K562 (cell line): ENCODE measurements around the gene CREG1. TPM values are rescaled to one million over a fixed set of nuclear protein-coding genes. Genes with fewer than 3 reads are reported as not detected.

Source experiments
- ARID1B ChIP-seq: fragments of 450-650 bp; IDR thresholded peaks from 2 replicates; pipeline ENCODE4 v1.6.1; 2016; ENCODE audit warnings: antibody characterized with exemption, mild to moderate bottlenecking, inconsistent platforms
- BCLAF1 ChIP-seq, 2 experiments: fragments of 450-650 bp in 1 of 2; IDR thresholded peaks; 2 replicates each; pipeline ENCODE4 v1.6.1; 2011 to 2017; ENCODE audit warnings: low read depth in 2 of 2, antibody characterized with exemption in 1 of 2, borderline replicate concordance in 1 of 2, low read length in 1 of 2, mild to moderate bottlenecking in 1 of 2, mixed read lengths in 1 of 2; ENCODE audit not compliant: control insufficient read depth in 1 of 2
- BHLHE40 ChIP-seq: IDR thresholded peaks from 2 replicates; pipeline ENCODE4 v1.6.1; 2011; ENCODE audit warnings: low read length, improper control_type of control experiment
- CBFA2T3 ChIP-seq: fragments of 450-650 bp; IDR thresholded peaks from 2 replicates; pipeline ENCODE4 v1.6.1; 2017
- DIDO1 ChIP-seq: fragments of 450-650 bp; IDR thresholded peaks from 2 replicates; pipeline ENCODE4 v1.6.1; 2016; ENCODE audit warnings: low read depth, missing biosample characterization, missing genetic modification characterization
- DPF2 ChIP-seq: fragments of 450-650 bp; IDR thresholded peaks from 2 replicates; pipeline ENCODE4 v1.6.1; 2016
- EHMT2 ChIP-seq: fragments of 450-650 bp; IDR thresholded peaks from 2 replicates; pipeline ENCODE4 v1.6.1; 2018; ENCODE audit warnings: antibody characterized with exemption
- ETV1 ChIP-seq: fragments of 450-650 bp; conservative IDR thresholded peaks from 2 replicates; pipeline ENCODE4 v1.6.1; 2016; ENCODE audit warnings: missing genetic modification characterization, control low read depth, low read depth, missing compliant biosample characterization
- HDAC3 ChIP-seq: fragments of 450-650 bp; IDR thresholded peaks from 2 replicates; pipeline ENCODE4 v1.6.1; 2018; ENCODE audit warnings: borderline replicate concordance, mild to moderate bottlenecking, moderate library complexity; ENCODE audit not compliant: partially characterized antibody
- KLF6 ChIP-seq: fragments of 250-450 bp; sonication (Bioruptor Pico); IDR thresholded peaks from 2 replicates; pipeline ENCODE4 v1.4.0; 2020; ENCODE audit warnings: mild to moderate bottlenecking, moderate library complexity, borderline replicate concordance
- LARP7 ChIP-seq: fragments of 450-650 bp; IDR thresholded peaks from 2 replicates; pipeline ENCODE4 v1.6.1; 2016
- NRF1 ChIP-seq, 2 experiments: fragments of 450-650 bp; IDR thresholded peaks in 1 of 2; conservative IDR thresholded peaks in 1 of 2; 2 replicates each; pipeline ENCODE4 v1.6.1; 2014; ENCODE audit warnings: mild to moderate bottlenecking in 2 of 2
- SMARCA4 ChIP-seq: fragments of 450-650 bp; IDR thresholded peaks from 2 replicates; pipeline ENCODE4 v1.6.1; 2016
- SP1 ChIP-seq: sonication (generic); formaldehyde crosslinking; IDR thresholded peaks from 2 replicates; pipeline ENCODE4 v1.8.1; 2022; ENCODE audit warnings: mild to moderate bottlenecking, missing genetic modification reagents
- ZBTB40 ChIP-seq, 2 experiments: fragments of 450-650 bp in 1 of 2; sonication (generic) in 1 of 2; formaldehyde crosslinking in 1 of 2; IDR thresholded peaks; 2 replicates each; pipeline versions ENCODE4 v1.7.1 to v1.9.0; 2016 to 2022; ENCODE audit warnings: inconsistent platforms in 1 of 2, mild to moderate bottlenecking in 1 of 2, missing genetic modification reagents in 1 of 2
- ZNF586 ChIP-seq: fragments of 450-650 bp; formaldehyde crosslinking; conservative IDR thresholded peaks from 2 replicates; pipeline ENCODE4 v1.4.0; 2020; ENCODE audit warnings: mild to moderate bottlenecking, moderate library complexity
- ZNF76 ChIP-seq: fragments of 250-450 bp; sonication (Bioruptor Pico); IDR thresholded peaks from 2 replicates; pipeline ENCODE4 v1.4.0; 2020; ENCODE audit warnings: mild to moderate bottlenecking, moderate library complexity, borderline replicate concordance
- polyA plus RNA-seq, 8 experiments: library from polyadenylated mRNA; depleted of rRNA in 4 of 8; stranded (reverse) in 5 of 8; unstranded in 3 of 8; fragments of >200 nt; fragmentation: Nextera tagmentation in 2 of 8; fragmentation: Illumina TruSeq in 1 of 8; extraction: Ambion mirVana in 2 of 8; extraction: Trizol in 1 of 8; gene quantifications; 2 replicates each; pipeline versions ENCODE4 v1.2.1 to v1.2.3, GENCODE V29; 2011 to 2014; ENCODE audit warnings: inconsistent platforms in 1 of 8, missing spikeins in 1 of 8
- total RNA-seq, 7 experiments: library from RNA; depleted of rRNA in 6 of 7; stranded (reverse); fragments of >200 nt in 6 of 7; fragmentation: Illumina TruSeq in 2 of 7; extraction: Trizol in 2 of 7; gene quantifications; 2 replicates each; pipeline versions ENCODE4 v1.2.1 to v1.2.3, GENCODE V29; 2011 to 2021; ENCODE audit warnings: low replicate concordance in 1 of 7

The CREG1 gene
- total and polyA plus RNA-seq, 9 of the 15 experiments (the other 6 are each of a cell fraction or from before 2014, with no cell fraction given): 45.7 to 272 (median 161) TPM

- peak; percentile 61; the same call in 1 of the 2 replicates for TF ChIP-seq SMARCA4
- peak; percentile 67 for TF ChIP-seq DPF2
- no peak for TF ChIP-seq ZNF76 (CRISPR knock-in tag)
- TF ChIP-seq ZNF586 (CRISPR knock-in tag): no peak
- no peak for TF ChIP-seq KLF6 (CRISPR knock-in tag)
- no peak for TF ChIP-seq DIDO1 (tag)
- peak; percentile 80 for TF ChIP-seq ZBTB40 (IDR thresholded peaks at IDR 0.05)
- no peak for TF ChIP-seq ZBTB40 (CRISPR knock-in tag; IDR thresholded peaks at IDR 0.05)
- no peak for TF ChIP-seq LARP7
- peak; percentile 15; the same call in 1 of the 2 replicates for TF ChIP-seq EHMT2
- no peak for TF ChIP-seq BCLAF1 (IDR thresholded peaks at IDR 0.05; ENCODE audit: borderline replicate concordance in 1 of 2, control insufficient read depth in 1 of 2, low read depth in 2 of 2, low read length in 1 of 2)
- TF ChIP-seq SP1 (CRISPR knock-in tag): 0 out of 2 replicates have a peak, but pooled peaks have one; percentile 46
- peak; percentile 57 to 59; a peak in 3 of 4 replicates for TF ChIP-seq NRF1 (conservative IDR thresholded peaks at IDR 0.05 in 1 of 2, IDR thresholded peaks at IDR 0.05 in 1 of 2)
- TF ChIP-seq BHLHE40: peak; percentile 10; the same call in 1 of the 2 replicates
- 0 out of 2 replicates have a peak, but pooled peaks have one; percentile 13 for TF ChIP-seq CBFA2T3
- peak; percentile 47; the same call in 1 of the 2 replicates for TF ChIP-seq ARID1B
- no peak for TF ChIP-seq ETV1 (tag)
- no peak for TF ChIP-seq HDAC3
Observed at GRCh38 chr1:167563579-167564246, 10.2 kb upstream of the CREG1 start (continued).
